ENCODE measurements around the gene UBA1. TPM values are rescaled to one million over a fixed set of nuclear protein-coding genes. Genes with fewer than 3 reads are reported as not detected.

Gene UBA1
- total and polyA plus RNA-seq, 4 donors, result 115 to 319 (median 219) TPM

DNA sequence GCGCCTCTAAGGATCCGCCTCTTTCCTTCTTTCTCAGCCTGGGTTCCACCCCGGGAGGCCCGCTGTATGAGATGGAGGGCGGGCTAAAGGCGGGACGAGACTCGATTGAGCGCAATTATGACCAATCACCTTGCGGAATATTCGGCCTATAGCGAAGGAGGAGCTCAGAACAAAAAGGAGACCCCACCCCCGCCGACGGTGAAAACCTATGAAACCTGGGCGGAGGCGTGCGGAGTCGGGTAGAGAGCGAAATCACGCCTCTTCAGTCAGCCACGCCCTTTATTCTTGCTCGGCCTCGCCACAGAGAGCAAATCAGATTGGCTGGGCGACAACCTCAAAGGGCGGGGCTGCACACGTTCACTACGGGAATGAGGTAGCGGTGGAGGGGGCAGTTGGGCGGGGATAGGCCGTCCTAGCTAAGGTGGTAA lies 24.2 kb downstream of the UBA1 start:
- Histone ChIP-seq H3K4me1 (ENCODE audit: control insufficient read depth, insufficient read depth, low read length) (peaks cover 27% of the 10 kb centered on the region), H3K27ac (ENCODE audit: low read depth, low read length) (peak overlapping the region; percentile 95), H3K9me3 (ENCODE audit: control insufficient read depth, insufficient read depth, low read length) (no peaks in the 10 kb centered on the region), H3K27me3 (ENCODE audit: control insufficient read depth, insufficient read depth, low read length) (no peaks in the 10 kb centered on the region), H3K4me3 (ENCODE audit: low read depth, low read length) (peak overlapping the region; percentile 68), H3K36me3 (ENCODE audit: control insufficient read depth, insufficient read depth, low read length) (peaks cover 46% of the 10 kb centered on the region)
- WGBS (ENCODE audit: insufficient coverage), result 10% methylated on average over 25 of the region's 31 CpGs
- DNase-seq (ENCODE audit: low read depth in 4 of 6, low spot score in 6 of 6), result peak; percentile 89 to 100 (median 98)

DNA sequence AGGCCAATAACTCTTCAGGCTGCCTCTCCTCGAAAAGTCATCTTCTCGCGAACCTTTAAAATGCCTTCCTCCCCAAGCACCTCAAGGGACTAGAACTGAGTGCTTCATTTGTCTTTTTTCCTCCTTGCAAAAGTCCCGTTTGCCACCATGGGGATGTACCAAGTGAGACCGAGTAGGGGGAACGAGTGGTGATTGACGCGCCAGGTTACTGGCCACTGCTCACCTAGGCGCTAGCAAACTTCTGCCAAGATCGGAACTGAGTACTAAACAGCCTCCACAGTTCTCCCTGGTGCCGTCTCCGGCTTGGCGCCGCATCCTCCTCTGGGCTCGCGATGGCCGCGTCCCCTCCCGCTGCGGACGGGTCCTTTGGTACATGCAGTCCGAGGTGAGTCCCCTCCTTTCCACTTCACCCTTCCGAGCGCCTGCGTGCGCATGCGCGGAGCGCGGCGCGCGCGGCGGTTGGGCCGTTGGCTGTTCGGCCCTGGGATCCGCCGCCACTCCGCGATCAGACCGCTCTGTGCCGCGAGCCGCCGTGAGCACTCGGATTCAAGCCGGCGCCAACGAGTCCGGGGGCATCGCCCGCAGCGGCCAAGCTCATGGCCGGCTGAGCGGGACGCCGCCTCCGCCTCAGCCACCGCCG lies 24.8 kb downstream of the UBA1 start, which contains the start of gene CDK16:
TSS of gene CDK16 (plus strand) at position 402 of the 640 bp plus-strand sequence. CDS start 4,877 bp downstream, outside the sequence.
- Histone ChIP-seq H3K4me1 (ENCODE audit: control insufficient read depth, insufficient read depth, low read length) (peaks cover 27% of the 10 kb centered on the region), H3K4me3 (ENCODE audit: low read depth, low read length) (peak within 1 kb of the TSS; percentile 68), H3K36me3 (ENCODE audit: control insufficient read depth, insufficient read depth, low read length) (peaks cover 47% of the 10 kb centered on the region), H3K9me3 (ENCODE audit: control insufficient read depth, insufficient read depth, low read length) (no peaks in the 10 kb centered on the region), H3K27me3 (ENCODE audit: control insufficient read depth, insufficient read depth, low read length) (no peaks in the 10 kb centered on the region), H3K27ac (ENCODE audit: low read depth, low read length) (peak within 1 kb of the TSS; percentile 95)
- peak in 5 of 6 donors; percentile 46 to 96 (median 78) for DNase-seq (ENCODE audit: low read depth in 4 of 6, low spot score in 6 of 6)
- 3% methylated on average over 58 of the region's 61 CpGs for WGBS (ENCODE audit: insufficient coverage)

DNA sequence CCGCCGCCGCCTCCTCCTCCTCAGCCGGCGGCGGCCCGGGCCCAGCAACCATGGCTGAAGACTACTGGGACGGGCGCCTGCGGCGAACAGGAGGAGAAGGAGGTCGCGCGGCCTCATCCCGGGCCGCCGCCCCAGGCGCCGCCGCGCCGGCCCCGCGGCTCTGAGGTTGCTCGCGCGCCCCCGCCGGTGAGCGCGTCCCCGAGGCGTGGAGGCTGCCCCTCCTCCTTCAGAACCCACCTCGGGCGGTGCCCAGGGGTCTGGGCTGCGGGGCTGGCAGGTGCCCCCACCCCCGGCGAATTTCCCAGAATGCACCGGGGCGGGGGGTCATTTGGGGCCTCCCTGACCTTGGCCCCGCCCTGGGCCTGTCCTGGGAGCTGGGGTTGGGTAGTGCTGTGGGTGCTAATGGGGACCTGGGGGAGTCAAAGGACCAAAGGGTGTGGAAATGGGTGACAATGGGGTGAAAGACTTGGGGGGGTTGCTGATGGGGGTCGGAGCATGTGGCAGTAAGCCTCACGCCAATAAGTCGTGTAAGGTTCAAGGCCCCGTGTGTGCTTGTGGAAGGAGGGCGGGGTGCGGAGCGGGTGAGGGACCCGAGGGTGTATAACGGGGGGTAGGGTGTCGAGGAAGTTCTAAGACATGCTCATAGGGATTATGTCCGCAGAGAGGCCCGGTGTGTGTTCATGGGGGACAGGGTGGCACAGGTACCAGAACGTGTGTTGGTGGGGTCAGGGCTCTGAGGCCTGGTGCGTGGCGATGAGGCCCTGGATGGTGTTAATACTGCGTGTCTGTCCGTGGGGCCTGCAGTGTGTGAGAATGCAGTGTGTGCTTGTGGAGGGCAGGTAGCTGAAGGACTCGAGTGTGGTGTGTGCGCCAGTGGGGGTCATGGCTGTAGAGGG lies 25.5 kb downstream of the UBA1 start:
- H3K27me3 ChIP-seq (ENCODE audit: control insufficient read depth, insufficient read depth, low read length), result no peaks in the 10 kb centered on the region
- peaks cover 27% of the 10 kb centered on the region for H3K4me1 ChIP-seq (ENCODE audit: control insufficient read depth, insufficient read depth, low read length)
- DNase-seq (ENCODE audit: low read depth in 4 of 6, low spot score in 6 of 6), result peak in 2 of 6 donors; percentile 26 to 56
- peak overlapping the region; percentile 68 for H3K4me3 ChIP-seq (ENCODE audit: low read depth, low read length)
- WGBS (ENCODE audit: insufficient coverage), result 15% methylated on average over 60 of the region's 60 CpGs
- peak overlapping the region; percentile 95 for H3K27ac ChIP-seq (ENCODE audit: low read depth, low read length)
- H3K36me3 ChIP-seq (ENCODE audit: control insufficient read depth, insufficient read depth, low read length), result peaks cover 47% of the 10 kb centered on the region
- no peaks in the 10 kb centered on the region for H3K9me3 ChIP-seq (ENCODE audit: control insufficient read depth, insufficient read depth, low read length)

DNA sequence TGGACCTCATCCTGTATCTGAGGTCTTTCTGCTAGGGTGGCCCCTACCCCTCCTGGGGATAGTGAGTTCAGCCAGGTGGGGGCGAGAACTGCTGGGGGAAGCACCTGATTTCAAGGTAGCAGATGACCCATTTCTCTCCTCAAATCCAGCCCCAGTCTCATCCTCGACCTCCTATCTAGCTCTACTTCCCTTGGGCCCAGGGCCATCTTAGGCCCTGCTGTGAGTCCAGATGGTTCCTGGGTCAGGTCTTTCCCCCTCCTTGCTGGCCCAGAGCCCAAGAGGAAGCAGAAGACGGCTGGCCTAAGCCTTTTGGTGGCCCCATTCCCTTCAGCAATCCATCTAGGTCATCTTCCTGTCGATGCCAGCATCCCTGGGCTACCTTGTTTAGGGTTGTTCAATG lies 28.1 kb downstream of the UBA1 start:
- H3K4me3 ChIP-seq (ENCODE audit: low read depth, low read length), result no peak overlapping the region
- peaks cover 47% of the 10 kb centered on the region for H3K36me3 ChIP-seq (ENCODE audit: control insufficient read depth, insufficient read depth, low read length)
- H3K4me1 ChIP-seq (ENCODE audit: control insufficient read depth, insufficient read depth, low read length), result peaks cover 27% of the 10 kb centered on the region
- H3K27ac ChIP-seq (ENCODE audit: low read depth, low read length), result no peak overlapping the region
- 73% methylated on average over 1 of the region's 4 CpGs for WGBS (ENCODE audit: insufficient coverage)
- H3K27me3 ChIP-seq (ENCODE audit: control insufficient read depth, insufficient read depth, low read length), result peaks cover 3% of the 10 kb centered on the region
- H3K9me3 ChIP-seq (ENCODE audit: control insufficient read depth, insufficient read depth, low read length), result no peaks in the 10 kb centered on the region
- DNase-seq (ENCODE audit: low read depth in 4 of 6, low spot score in 6 of 6), result no peak

DNA sequence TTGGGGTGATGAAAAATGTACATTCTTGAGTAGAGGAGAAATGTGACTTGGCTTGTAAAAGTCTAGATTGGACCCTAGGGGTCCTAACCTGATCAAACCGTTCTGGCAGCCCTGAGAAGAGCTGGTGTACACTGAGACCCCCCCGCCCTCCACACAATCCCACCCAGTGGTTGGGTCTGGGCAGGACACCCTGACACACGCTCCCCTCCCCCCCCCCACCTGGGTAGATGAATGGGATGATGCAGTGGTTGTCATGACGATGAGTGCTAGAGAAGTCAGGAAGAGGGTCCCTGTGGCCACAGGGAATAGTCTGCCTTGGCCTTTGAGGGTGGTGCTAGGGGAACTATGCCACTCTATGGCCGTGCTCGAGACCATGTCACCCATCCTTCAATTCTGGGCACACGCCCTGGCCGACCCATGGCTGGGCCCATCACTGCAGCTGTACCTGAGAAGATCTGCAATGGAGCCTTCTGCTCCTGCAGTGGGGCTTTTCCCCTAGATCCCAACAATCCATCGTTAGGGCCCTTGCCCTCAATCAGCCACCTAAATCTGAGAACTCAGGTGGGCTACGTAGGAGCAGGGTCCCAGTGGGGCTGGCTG lies 29.2 kb downstream of the UBA1 start:
- peaks cover 54% of the 10 kb centered on the region for H3K36me3 ChIP-seq (ENCODE audit: control insufficient read depth, insufficient read depth, low read length)
- no peak overlapping the region for H3K4me3 ChIP-seq (ENCODE audit: low read depth, low read length)
- no peak for DNase-seq (ENCODE audit: low read depth in 4 of 6, low spot score in 6 of 6)
- 87% methylated on average over 5 of the region's 10 CpGs for WGBS (ENCODE audit: insufficient coverage)
- H3K9me3 ChIP-seq (ENCODE audit: control insufficient read depth, insufficient read depth, low read length), result no peaks in the 10 kb centered on the region
- H3K27me3 ChIP-seq (ENCODE audit: control insufficient read depth, insufficient read depth, low read length), result peaks cover 3% of the 10 kb centered on the region
- H3K4me1 ChIP-seq (ENCODE audit: control insufficient read depth, insufficient read depth, low read length), result peaks cover 17% of the 10 kb centered on the region
- no peak overlapping the region for H3K27ac ChIP-seq (ENCODE audit: low read depth, low read length)

DNA sequence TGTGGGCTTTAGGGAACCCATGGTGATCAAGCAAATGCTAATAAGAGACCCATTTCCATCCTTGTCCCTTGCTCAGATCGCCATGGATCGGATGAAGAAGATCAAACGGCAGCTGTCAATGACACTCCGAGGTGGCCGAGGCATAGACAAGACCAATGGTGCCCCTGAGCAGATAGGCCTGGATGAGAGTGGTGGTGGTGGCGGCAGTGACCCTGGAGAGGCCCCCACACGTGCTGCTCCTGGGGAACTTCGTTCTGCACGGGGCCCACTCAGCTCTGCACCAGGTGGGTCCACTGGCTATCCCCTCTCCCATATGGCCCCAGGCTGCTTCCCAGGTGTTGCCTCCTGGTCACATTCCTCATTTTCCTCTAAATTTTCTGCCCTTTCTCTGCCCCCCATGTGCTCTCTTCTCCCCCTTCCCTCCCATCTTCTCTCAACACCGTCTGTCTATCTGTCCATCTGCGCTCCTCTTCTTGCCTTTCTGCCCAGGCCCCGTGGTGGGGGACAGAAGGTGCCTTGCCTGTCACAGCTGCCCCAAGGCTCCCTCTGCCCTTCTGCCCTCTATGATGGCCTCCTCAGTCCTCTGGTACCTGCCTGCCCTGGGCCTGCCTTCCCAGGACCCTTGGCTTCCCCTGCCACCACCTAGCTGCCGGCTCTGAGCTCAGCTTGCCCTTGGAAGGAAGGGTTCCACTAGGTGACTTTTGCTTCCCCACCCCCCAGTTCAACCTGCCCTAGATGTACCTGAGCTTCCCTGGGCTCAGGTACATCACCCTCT lies 30.0 kb downstream of the UBA1 start:
- H3K27ac ChIP-seq (ENCODE audit: low read depth, low read length), result no peak overlapping the region
- peaks cover 16% of the 10 kb centered on the region for H3K4me1 ChIP-seq (ENCODE audit: control insufficient read depth, insufficient read depth, low read length)
- peaks cover 3% of the 10 kb centered on the region for H3K27me3 ChIP-seq (ENCODE audit: control insufficient read depth, insufficient read depth, low read length)
- WGBS (ENCODE audit: insufficient coverage), result 92% methylated on average over 9 of the region's 13 CpGs
- no peak overlapping the region for H3K4me3 ChIP-seq (ENCODE audit: low read depth, low read length)
- DNase-seq (ENCODE audit: low read depth in 4 of 6, low spot score in 6 of 6), result no peak
- H3K9me3 ChIP-seq (ENCODE audit: control insufficient read depth, insufficient read depth, low read length), result no peaks in the 10 kb centered on the region
- peaks cover 56% of the 10 kb centered on the region for H3K36me3 ChIP-seq (ENCODE audit: control insufficient read depth, insufficient read depth, low read length)

DNA sequence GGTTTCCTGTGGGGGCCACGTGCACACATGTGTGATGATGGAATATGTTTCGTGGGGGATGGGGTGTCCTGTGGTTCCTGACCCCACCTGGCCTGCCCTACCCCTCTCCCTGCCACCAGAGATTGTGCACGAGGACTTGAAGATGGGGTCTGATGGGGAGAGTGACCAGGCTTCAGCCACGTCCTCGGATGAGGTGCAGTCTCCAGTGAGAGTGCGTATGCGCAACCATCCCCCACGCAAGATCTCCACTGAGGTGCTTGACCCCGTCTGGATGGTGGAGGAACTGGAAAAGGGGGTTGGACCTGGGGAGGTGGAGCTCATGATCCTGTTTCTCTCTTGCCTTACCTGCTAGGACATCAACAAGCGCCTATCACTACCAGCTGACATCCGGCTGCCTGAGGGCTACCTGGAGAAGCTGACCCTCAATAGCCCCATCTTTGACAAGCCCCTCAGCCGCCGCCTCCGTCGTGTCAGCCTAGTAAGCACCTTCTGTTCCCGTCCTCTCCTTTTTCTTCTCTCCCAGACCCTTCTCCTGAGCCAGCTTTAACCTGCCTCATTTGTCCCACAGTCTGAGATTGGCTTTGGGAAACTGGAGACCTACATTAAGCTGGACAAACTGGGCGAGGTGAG lies 30.8 kb downstream of the UBA1 start:
- Histone ChIP-seq H3K9me3 (ENCODE audit: control insufficient read depth, insufficient read depth, low read length) (no peaks in the 10 kb centered on the region), H3K4me3 (ENCODE audit: low read depth, low read length) (no peak overlapping the region), H3K27ac (ENCODE audit: low read depth, low read length) (no peak overlapping the region), H3K27me3 (ENCODE audit: control insufficient read depth, insufficient read depth, low read length) (peaks cover 3% of the 10 kb centered on the region), H3K36me3 (ENCODE audit: control insufficient read depth, insufficient read depth, low read length) (peaks cover 63% of the 10 kb centered on the region), H3K4me1 (ENCODE audit: control insufficient read depth, insufficient read depth, low read length) (peaks cover 11% of the 10 kb centered on the region)
- no peak for DNase-seq (ENCODE audit: low read depth in 4 of 6, low spot score in 6 of 6)
- WGBS (ENCODE audit: insufficient coverage), result 98% methylated on average over 11 of the region's 17 CpGs

DNA sequence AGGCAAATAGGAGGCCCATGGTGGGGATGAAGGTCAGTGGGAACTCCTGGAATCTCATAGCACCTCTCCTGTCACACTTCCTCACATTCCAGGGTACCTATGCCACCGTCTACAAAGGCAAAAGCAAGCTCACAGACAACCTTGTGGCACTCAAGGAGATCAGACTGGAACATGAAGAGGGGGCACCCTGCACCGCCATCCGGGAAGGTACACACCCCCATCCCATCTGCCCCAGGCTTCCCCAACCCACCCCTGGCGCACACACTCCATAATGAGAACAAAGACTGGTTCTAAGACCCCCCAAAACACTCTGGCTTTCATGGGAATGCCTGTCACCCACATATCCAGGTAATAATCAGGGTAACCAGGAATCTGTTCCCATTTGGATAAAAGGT lies 31.3 kb downstream of the UBA1 start:
- WGBS (ENCODE audit: insufficient coverage), result 92% methylated on average over 3 of the region's 4 CpGs
- peaks cover 7% of the 10 kb centered on the region for H3K4me1 ChIP-seq (ENCODE audit: control insufficient read depth, insufficient read depth, low read length)
- H3K36me3 ChIP-seq (ENCODE audit: control insufficient read depth, insufficient read depth, low read length), result peaks cover 67% of the 10 kb centered on the region
- H3K27ac ChIP-seq (ENCODE audit: low read depth, low read length), result no peak overlapping the region
- H3K4me3 ChIP-seq (ENCODE audit: low read depth, low read length), result no peak overlapping the region
- no peaks in the 10 kb centered on the region for H3K9me3 ChIP-seq (ENCODE audit: control insufficient read depth, insufficient read depth, low read length)
- H3K27me3 ChIP-seq (ENCODE audit: control insufficient read depth, insufficient read depth, low read length), result peaks cover 6% of the 10 kb centered on the region
- no peak for DNase-seq (ENCODE audit: low read depth in 4 of 6, low spot score in 6 of 6)

DNA sequence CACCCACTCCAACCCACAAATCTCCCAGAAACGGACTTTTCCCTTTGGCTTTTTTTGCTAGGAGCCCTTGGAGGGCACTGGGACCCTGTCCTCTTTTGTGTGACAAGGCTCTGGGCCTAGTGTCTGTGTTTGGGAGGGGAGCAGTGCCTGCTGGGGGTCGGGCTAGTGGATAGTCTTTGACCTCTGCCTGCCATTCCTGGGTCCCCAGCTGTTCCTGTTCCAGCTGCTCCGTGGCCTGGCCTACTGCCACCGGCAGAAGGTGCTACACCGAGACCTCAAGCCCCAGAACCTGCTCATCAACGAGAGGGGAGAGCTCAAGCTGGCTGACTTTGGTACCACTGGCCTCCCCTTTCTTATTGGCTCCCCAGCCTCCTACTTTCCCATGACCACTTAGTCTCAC lies 32.4 kb downstream of the UBA1 start:
- WGBS (ENCODE audit: insufficient coverage), result 93% methylated on average over 5 of the region's 6 CpGs

More for the DNA sequence above, 32.4 kb downstream of the UBA1 start:
- H3K27ac ChIP-seq (ENCODE audit: low read depth, low read length), result no peak overlapping the region
- no peak overlapping the region for H3K4me3 ChIP-seq (ENCODE audit: low read depth, low read length)
- no peaks in the 10 kb centered on the region for H3K9me3 ChIP-seq (ENCODE audit: control insufficient read depth, insufficient read depth, low read length)
- H3K4me1 ChIP-seq (ENCODE audit: control insufficient read depth, insufficient read depth, low read length), result no peaks in the 10 kb centered on the region
- peaks cover 6% of the 10 kb centered on the region for H3K27me3 ChIP-seq (ENCODE audit: control insufficient read depth, insufficient read depth, low read length)
- peaks cover 67% of the 10 kb centered on the region for H3K36me3 ChIP-seq (ENCODE audit: control insufficient read depth, insufficient read depth, low read length)
- no peak for DNase-seq (ENCODE audit: low read depth in 4 of 6, low spot score in 6 of 6)

All from spinal cord (tissue), 10 donors.